HepG2 (cell line): ENCODE data around the gene KCTD5. TPM values are rescaled to one million over a fixed set of nuclear protein-coding genes. Genes with fewer than 3 reads are reported as not detected.

Source experiments
- GABPA ChIP-seq, 2 experiments: IDR thresholded peaks; 2 replicates each; pipeline ENCODE4 v1.6.1; 2011 to 2016; ENCODE audit warnings: low read depth in 2 of 2, low read length in 1 of 2, missing biosample characterization in 1 of 2, missing genetic modification characterization in 1 of 2
- GZF1 ChIP-seq: sonication (generic); formaldehyde crosslinking; IDR thresholded peaks from 2 replicates; pipeline ENCODE4 v1.5.1; 2020; ENCODE audit warnings: mild to moderate bottlenecking, missing genetic modification reagents
- HDAC1 ChIP-seq: sonication (generic); formaldehyde crosslinking; IDR thresholded peaks from 2 replicates; pipeline ENCODE4 v1.5.1; 2020; ENCODE audit warnings: mild to moderate bottlenecking, missing genetic modification reagents
- KLF15 ChIP-seq: sonication (generic); formaldehyde crosslinking; IDR thresholded peaks from 2 replicates; pipeline ENCODE4 v1.8.1; 2023; ENCODE audit warnings: borderline replicate concordance, mild to moderate bottlenecking, inconsistent platforms, missing genetic modification reagents, mixed read lengths
- MAF1 ChIP-seq: sonication (generic); formaldehyde crosslinking; IDR thresholded peaks from 2 replicates; pipeline ENCODE4 v1.5.0; 2020; ENCODE audit warnings: missing genetic modification reagents, borderline replicate concordance
- NR2C2 ChIP-seq: sonication (generic); formaldehyde crosslinking; IDR thresholded peaks from 2 replicates; pipeline ENCODE4 v1.4.0; 2020; ENCODE audit warnings: missing genetic modification reagents, mild to moderate bottlenecking, moderate library complexity, borderline replicate concordance
- POLR2A ChIP-seq, 2 experiments: IDR thresholded peaks; 2 replicates each; pipeline ENCODE4 v1.6.1; 2011; ENCODE audit warnings: low read depth in 2 of 2, low read length in 2 of 2, mild to moderate bottlenecking in 1 of 2, moderate library complexity in 1 of 2; ENCODE audit not compliant: insufficient read depth in 1 of 2
- POLR2AphosphoS5 ChIP-seq: IDR thresholded peaks from 2 replicates; pipeline ENCODE4 v1.6.1; 2012; ENCODE audit warnings: low read depth, low read length
- RXRB ChIP-seq: IDR thresholded peaks from 2 replicates; pipeline ENCODE4 v1.6.1; 2016; ENCODE audit warnings: borderline replicate concordance, missing genetic modification reagents, missing compliant biosample characterization
- SCMH1 ChIP-seq: sonication (generic); formaldehyde crosslinking; IDR thresholded peaks from 2 replicates; pipeline ENCODE4 v1.9.0; 2021; ENCODE audit warnings: missing genetic modification reagents, mild to moderate bottlenecking, borderline replicate concordance
- ZBTB21 ChIP-seq: sonication (generic); formaldehyde crosslinking; IDR thresholded peaks from 2 replicates; pipeline ENCODE4 v1.4.0; 2020; ENCODE audit warnings: missing genetic modification reagents
- ZMYM3 ChIP-seq: sonication (generic); formaldehyde crosslinking; IDR thresholded peaks from 2 replicates; pipeline ENCODE4 v1.5.1; 2020; ENCODE audit warnings: mild to moderate bottlenecking, missing genetic modification reagents
- ZNF20 ChIP-seq: sonication (generic); formaldehyde crosslinking; IDR thresholded peaks from 2 replicates; pipeline ENCODE4 v1.4.0; 2020; ENCODE audit warnings: mild to moderate bottlenecking, moderate library complexity, missing genetic modification reagents
- ZNF33A ChIP-seq: sonication (generic); formaldehyde crosslinking; IDR thresholded peaks from 2 replicates; pipeline ENCODE4 v1.5.1; 2020; ENCODE audit warnings: missing genetic modification reagents, mild to moderate bottlenecking, moderate library complexity, borderline replicate concordance
- ZNF441 ChIP-seq: sonication (generic); formaldehyde crosslinking; IDR thresholded peaks from 2 replicates; pipeline ENCODE4 v1.7.0; 2021; ENCODE audit warnings: missing genetic modification reagents, borderline replicate concordance
- ZNF639 ChIP-seq: conservative IDR thresholded peaks from 2 replicates; pipeline ENCODE4 v1.6.1; 2018; ENCODE audit warnings: missing genetic modification reagents
- polyA plus RNA-seq, 8 experiments: library from polyadenylated mRNA; depleted of rRNA in 3 of 8; stranded (reverse) in 7 of 8; unstranded in 1 of 8; fragments of >200 nt; fragmentation: Illumina TruSeq in 4 of 8; extraction: Trizol in 4 of 8; gene quantifications; 2 replicates each; pipeline versions ENCODE4 v1.2.1 to v1.2.3, GENCODE V29; 2011 to 2016; ENCODE audit warnings: low read depth in 4 of 8, missing spikeins in 1 of 8, mixed read lengths in 1 of 8; ENCODE audit not compliant: insufficient read depth in 1 of 8
- total RNA-seq, 5 experiments: library from RNA; depleted of rRNA; stranded (reverse); fragments of >200 nt; fragmentation: Illumina TruSeq; extraction: Trizol; gene quantifications; 2 replicates each; pipeline ENCODE4 v1.2.3, GENCODE V29; 2016; ENCODE audit warnings: low read depth in 1 of 5
- TF ChIP-seq, protein P1 (sequence below): sonication (generic); formaldehyde crosslinking; conservative IDR thresholded peaks from 2 replicates; pipeline ENCODE4 v1.8.0; 2022; ENCODE audit warnings: mild to moderate bottlenecking, moderate library complexity, missing genetic modification reagents
- TF ChIP-seq, protein P2 (sequence below), 2 experiments: fragments of 450-650 bp in 1 of 2; sonication (generic) in 1 of 2; formaldehyde crosslinking; IDR thresholded peaks; 2 replicates each; pipeline versions ENCODE4 v1.5.0 to v1.8.0; 2020 to 2022; ENCODE audit warnings: mild to moderate bottlenecking in 1 of 2, missing genetic modification reagents in 1 of 2
- TF ChIP-seq, protein P3 (sequence below): IDR thresholded peaks from 2 replicates; pipeline ENCODE4 v1.6.1; 2016; ENCODE audit warnings: mild to moderate bottlenecking
- TF ChIP-seq, protein P4 (sequence below): sonication (generic); formaldehyde crosslinking; IDR thresholded peaks from 2 replicates; pipeline ENCODE4 v1.8.1; 2023; ENCODE audit warnings: mild to moderate bottlenecking, missing genetic modification reagents, borderline replicate concordance

The KCTD5 gene
- total and polyA plus RNA-seq, 2 of the 13 experiments (the other 11 are each of a cell fraction or from before 2014, with no cell fraction given): 25.4 to 29.8 TPM

- TF ChIP-seq ZNF20 (CRISPR knock-in tag) (no peak), POLR2A (IDR thresholded peaks at IDR 0.05; ENCODE audit: insufficient read depth in 1 of 2, low read depth in 2 of 2, low read length in 2 of 2) (peak; percentile 52 to 69; a peak in 3 of 4 replicates), ZNF639 (CRISPR knock-in tag) (no peak), SCMH1 (CRISPR knock-in tag) (no peak), KLF15 (CRISPR knock-in tag) (no peak), ZMYM3 (CRISPR knock-in tag) (peak; percentile 78), POLR2AphosphoS5 (peak; percentile 35; the same call in 1 of the 2 replicates), NR2C2 (CRISPR knock-in tag) (peak; percentile 59), HDAC1 (CRISPR knock-in tag) (peak; percentile 51), RXRB (CRISPR knock-in tag) (0 out of 2 replicates have a peak, but pooled peaks have one; percentile 20), MAF1 (CRISPR knock-in tag) (no peak), ZNF441 (CRISPR knock-in tag) (no peak), GABPA (IDR thresholded peaks at IDR 0.05; ENCODE audit: low read depth, low read length) (peak; percentile 80), GABPA (CRISPR knock-in tag; IDR thresholded peaks at IDR 0.05; ENCODE audit: low read depth) (peak; percentile 74), ZNF33A (CRISPR knock-in tag) (no peak), GZF1 (CRISPR knock-in tag) (no peak), ZBTB21 (CRISPR knock-in tag) (no peak)
- TF ChIP-seq, protein P1, sequence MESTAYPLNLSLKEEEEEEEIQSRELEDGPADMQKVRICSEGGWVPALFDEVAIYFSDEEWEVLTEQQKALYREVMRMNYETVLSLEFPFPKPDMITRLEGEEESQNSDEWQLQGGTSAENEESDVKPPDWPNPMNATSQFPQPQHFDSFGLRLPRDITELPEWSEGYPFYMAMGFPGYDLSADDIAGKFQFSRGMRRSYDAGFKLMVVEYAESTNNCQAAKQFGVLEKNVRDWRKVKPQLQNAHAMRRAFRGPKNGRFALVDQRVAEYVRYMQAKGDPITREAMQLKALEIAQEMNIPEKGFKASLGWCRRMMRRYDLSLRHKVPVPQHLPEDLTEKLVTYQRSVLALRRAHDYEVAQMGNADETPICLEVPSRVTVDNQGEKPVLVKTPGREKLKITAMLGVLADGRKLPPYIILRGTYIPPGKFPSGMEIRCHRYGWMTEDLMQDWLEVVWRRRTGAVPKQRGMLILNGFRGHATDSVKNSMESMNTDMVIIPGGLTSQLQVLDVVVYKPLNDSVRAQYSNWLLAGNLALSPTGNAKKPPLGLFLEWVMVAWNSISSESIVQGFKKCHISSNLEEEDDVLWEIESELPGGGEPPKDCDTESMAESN: no peak
- TF ChIP-seq, protein P2, sequence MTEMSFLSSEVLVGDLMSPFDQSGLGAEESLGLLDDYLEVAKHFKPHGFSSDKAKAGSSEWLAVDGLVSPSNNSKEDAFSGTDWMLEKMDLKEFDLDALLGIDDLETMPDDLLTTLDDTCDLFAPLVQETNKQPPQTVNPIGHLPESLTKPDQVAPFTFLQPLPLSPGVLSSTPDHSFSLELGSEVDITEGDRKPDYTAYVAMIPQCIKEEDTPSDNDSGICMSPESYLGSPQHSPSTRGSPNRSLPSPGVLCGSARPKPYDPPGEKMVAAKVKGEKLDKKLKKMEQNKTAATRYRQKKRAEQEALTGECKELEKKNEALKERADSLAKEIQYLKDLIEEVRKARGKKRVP (CRISPR knock-in tag; IDR thresholded peaks at IDR 0.05): no peak
- TF ChIP-seq, protein P3, sequence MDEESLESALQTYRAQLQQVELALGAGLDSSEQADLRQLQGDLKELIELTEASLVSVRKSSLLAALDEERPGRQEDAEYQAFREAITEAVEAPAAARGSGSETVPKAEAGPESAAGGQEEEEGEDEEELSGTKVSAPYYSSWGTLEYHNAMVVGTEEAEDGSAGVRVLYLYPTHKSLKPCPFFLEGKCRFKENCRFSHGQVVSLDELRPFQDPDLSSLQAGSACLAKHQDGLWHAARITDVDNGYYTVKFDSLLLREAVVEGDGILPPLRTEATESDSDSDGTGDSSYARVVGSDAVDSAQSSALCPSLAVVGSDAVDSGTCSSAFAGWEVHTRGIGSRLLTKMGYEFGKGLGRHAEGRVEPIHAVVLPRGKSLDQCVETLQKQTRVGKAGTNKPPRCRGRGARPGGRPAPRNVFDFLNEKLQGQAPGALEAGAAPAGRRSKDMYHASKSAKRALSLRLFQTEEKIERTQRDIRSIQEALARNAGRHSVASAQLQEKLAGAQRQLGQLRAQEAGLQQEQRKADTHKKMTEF: peak; percentile 29; the same call in 1 of the 2 replicates
- TF ChIP-seq, protein P4, sequence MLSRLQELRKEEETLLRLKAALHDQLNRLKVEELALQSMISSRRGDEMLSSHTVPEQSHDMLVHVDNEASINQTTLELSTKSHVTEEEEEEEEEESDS (CRISPR knock-in tag): no peak
Measured at GRCh38 chr16:2673066-2673999, 9.0 kb upstream of the KCTD5 start (continued).
